Transverse colon (tissue), 4 donors: ENCODE data around the gene SH2D7.

Source experiments
- CTCF ChIP-seq, 5 experiments: fragments of 200-600 bp in 3 of 5; fragments of 450-650 bp in 2 of 5; sonication (generic) in 3 of 5; IDR thresholded peaks; 1 replicate in 2 of 5; 2 replicates in 3 of 5; pipeline ENCODE4 v1.5.1; 2016 to 2017; ENCODE audit warnings: antibody characterized with exemption in 5 of 5, inconsistent platforms in 3 of 5, mild to moderate bottlenecking in 2 of 5, moderate library complexity in 1 of 5
- POLR2A ChIP-seq: fragments of 450-650 bp; IDR thresholded peaks from one replicate; pipeline ENCODE4 v1.6.1; 2016; ENCODE audit warnings: antibody characterized with exemption, mild to moderate bottlenecking, moderate library complexity
- POLR2AphosphoS5 ChIP-seq, 3 donors: sonication (generic); formaldehyde crosslinking; IDR thresholded peaks; one replicate each; pipeline ENCODE4 v1.6.1; 2016; ENCODE audit warnings: antibody characterized with exemption in 3 of 3

- TF ChIP-seq CTCF (IDR thresholded peaks at IDR 0.05) (no peak), POLR2A (no peak), POLR2AphosphoS5 (IDR thresholded peaks at IDR 0.05) (no peak)
These were observed 38.3 kb downstream of the SH2D7 start for GRCh38 chr15:78130466-78131294.
